ENCODE measurements around the gene LMO7. TPM values are rescaled to one million over a fixed set of nuclear protein-coding genes. Genes with fewer than 3 reads are reported as not detected.
A peak's percentile ranks its signal among the peaks of the same experiment; 100 is the strongest.

Gene LMO7
- total and polyA plus RNA-seq, 4 donors, result 17.5 to 69.6 (median 38.2) TPM

DNA sequence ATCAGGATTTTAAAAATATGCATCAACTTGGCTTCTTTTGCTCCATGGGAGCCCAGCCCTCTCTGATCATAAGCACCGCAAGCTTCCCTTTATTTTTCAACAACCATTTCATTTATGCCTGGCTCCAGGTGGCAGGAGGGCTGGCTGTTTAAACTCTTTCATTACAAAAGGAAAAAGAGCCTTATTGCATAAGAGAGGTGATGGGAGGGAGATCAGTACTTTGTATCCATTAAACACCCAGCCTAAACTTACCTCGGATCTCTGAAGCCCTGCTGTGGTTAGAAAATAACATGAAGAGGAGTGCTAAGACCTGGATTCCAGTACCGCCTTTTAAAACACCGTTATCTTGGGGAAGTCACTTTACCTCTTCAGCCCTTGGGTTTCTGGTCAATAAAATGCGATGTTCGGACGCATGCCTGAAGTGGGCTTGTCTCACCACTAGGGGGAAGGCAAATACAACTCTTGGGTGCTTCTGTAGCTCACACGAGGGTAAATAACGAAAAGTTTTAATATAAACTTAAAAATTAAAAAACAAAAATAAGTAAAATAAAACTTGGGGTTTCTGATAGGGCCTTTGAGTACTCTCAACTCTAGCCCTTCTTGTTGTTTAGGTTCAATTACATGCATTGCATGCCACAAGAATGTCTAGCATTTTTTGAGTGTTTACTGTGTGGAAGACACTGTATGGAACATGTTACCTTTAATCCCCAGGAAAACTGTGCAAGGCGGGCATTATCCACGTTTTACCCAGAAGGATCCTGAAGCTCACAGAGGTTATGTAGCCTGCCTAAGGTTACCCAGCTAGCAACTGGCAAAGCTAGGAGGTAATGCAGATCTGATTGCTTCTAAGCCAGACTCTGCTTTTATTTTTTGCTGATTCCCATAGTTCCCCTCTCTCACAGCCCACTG, 240.3 kb downstream of the LMO7 start:
- 9% methylated on average over 11 of the region's 11 CpGs for WGBS
- H3K4me1 ChIP-seq (ENCODE audit: control insufficient read depth in 4 of 4, insufficient read depth in 4 of 4, low read length in 3 of 4), result peaks cover 0 to 4% (median 2%) of the 10 kb centered on the region in 4 donors
- no peak overlapping the region for H3K4me3 ChIP-seq (ENCODE audit: low read depth in 1 of 3, low read length in 3 of 3)
- no peak overlapping the region for H3K9ac ChIP-seq (ENCODE audit: low read depth in 1 of 2, low read length in 2 of 2)
- no peaks in the 10 kb centered on the region for H3K9me3 ChIP-seq (ENCODE audit: control insufficient read depth in 4 of 4, low read length in 3 of 4)
- DNase-seq (ENCODE audit: low spot score), result peak; percentile 48
- H3K27me3 ChIP-seq (ENCODE audit: control insufficient read depth in 4 of 4, insufficient read depth in 4 of 4, low read length in 3 of 4), result no peaks in the 10 kb centered on the region
- no peak overlapping the region for H3K27ac ChIP-seq (ENCODE audit: low read depth in 1 of 2, low read length in 2 of 2)
- no peaks in the 10 kb centered on the region for H3K36me3 ChIP-seq (ENCODE audit: control insufficient read depth in 4 of 4, insufficient read depth in 3 of 4, low read depth in 1 of 4, low read length in 3 of 4)
- TF ChIP-seq, protein P1, sequence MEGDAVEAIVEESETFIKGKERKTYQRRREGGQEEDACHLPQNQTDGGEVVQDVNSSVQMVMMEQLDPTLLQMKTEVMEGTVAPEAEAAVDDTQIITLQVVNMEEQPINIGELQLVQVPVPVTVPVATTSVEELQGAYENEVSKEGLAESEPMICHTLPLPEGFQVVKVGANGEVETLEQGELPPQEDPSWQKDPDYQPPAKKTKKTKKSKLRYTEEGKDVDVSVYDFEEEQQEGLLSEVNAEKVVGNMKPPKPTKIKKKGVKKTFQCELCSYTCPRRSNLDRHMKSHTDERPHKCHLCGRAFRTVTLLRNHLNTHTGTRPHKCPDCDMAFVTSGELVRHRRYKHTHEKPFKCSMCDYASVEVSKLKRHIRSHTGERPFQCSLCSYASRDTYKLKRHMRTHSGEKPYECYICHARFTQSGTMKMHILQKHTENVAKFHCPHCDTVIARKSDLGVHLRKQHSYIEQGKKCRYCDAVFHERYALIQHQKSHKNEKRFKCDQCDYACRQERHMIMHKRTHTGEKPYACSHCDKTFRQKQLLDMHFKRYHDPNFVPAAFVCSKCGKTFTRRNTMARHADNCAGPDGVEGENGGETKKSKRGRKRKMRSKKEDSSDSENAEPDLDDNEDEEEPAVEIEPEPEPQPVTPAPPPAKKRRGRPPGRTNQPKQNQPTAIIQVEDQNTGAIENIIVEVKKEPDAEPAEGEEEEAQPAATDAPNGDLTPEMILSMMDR (IDR thresholded peaks at IDR 0.05; ENCODE audit: low read depth, low read length, missing input control), result peak; percentile 91
- no peak for TF ChIP-seq JUND (IDR thresholded peaks at IDR 0.05)
- TF ChIP-seq RAD21 (IDR thresholded peaks at IDR 0.05), result peak; percentile 90 to 91

DNA sequence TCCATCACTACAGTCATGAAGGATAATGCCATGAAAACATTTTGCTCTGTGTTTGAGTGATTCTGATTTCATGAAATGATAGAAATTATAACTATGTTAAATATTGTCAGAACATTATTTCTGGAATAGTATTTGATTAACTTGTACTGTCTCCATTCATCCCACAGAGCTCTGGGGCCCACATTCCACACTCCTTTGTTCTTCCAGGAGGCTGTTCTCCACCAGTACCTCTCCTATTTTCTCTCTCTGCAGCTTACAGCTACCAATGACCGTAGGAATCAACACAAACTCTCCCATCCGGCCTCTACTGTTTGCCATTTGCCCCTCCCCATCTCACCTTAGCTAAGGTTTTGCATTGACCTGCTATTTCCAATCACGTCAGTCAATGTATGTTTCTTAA, 240.9 kb downstream of the LMO7 start:
- no peak overlapping the region for H3K27ac ChIP-seq (ENCODE audit: low read depth in 1 of 2, low read length in 2 of 2)

More for the DNA sequence above, 240.9 kb downstream of the LMO7 start:
- no peak overlapping the region for H3K9ac ChIP-seq (ENCODE audit: low read depth in 1 of 2, low read length in 2 of 2)
- DNase-seq (ENCODE audit: low spot score), result no peak
- WGBS, result 89% methylated on average over 3 of the region's 3 CpGs
- peaks cover 0 to 6% (median 2%) of the 10 kb centered on the region in 4 donors for H3K4me1 ChIP-seq (ENCODE audit: control insufficient read depth in 4 of 4, insufficient read depth in 4 of 4, low read length in 3 of 4)
- no peaks in the 10 kb centered on the region for H3K9me3 ChIP-seq (ENCODE audit: control insufficient read depth in 4 of 4, low read length in 3 of 4)
- H3K36me3 ChIP-seq (ENCODE audit: control insufficient read depth in 4 of 4, insufficient read depth in 3 of 4, low read depth in 1 of 4, low read length in 3 of 4), result no peaks in the 10 kb centered on the region
- TF ChIP-seq TAF1 (conservative IDR thresholded peaks at IDR 0.05) (no peak), NR2F2 (IDR thresholded peaks at IDR 0.05) (no peak), FOXA1 (IDR thresholded peaks at IDR 0.05) (no peak), HNF4A (conservative IDR thresholded peaks at IDR 0.05) (no peak), EGR1 (IDR thresholded peaks at IDR 0.05; ENCODE audit: low read depth in 2 of 2) (no peak), SP1 (IDR thresholded peaks at IDR 0.05) (no peak), RXRA (IDR thresholded peaks at IDR 0.05) (no peak), RAD21 (IDR thresholded peaks at IDR 0.05) (no peak), FOXA2 (IDR thresholded peaks at IDR 0.05) (no peak), HNF4G (IDR thresholded peaks at IDR 0.05) (no peak)
- TF ChIP-seq, protein P2, sequence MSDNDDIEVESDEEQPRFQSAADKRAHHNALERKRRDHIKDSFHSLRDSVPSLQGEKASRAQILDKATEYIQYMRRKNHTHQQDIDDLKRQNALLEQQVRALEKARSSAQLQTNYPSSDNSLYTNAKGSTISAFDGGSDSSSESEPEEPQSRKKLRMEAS (IDR thresholded peaks at IDR 0.05), result no peak
- TF ChIP-seq, protein P3, sequence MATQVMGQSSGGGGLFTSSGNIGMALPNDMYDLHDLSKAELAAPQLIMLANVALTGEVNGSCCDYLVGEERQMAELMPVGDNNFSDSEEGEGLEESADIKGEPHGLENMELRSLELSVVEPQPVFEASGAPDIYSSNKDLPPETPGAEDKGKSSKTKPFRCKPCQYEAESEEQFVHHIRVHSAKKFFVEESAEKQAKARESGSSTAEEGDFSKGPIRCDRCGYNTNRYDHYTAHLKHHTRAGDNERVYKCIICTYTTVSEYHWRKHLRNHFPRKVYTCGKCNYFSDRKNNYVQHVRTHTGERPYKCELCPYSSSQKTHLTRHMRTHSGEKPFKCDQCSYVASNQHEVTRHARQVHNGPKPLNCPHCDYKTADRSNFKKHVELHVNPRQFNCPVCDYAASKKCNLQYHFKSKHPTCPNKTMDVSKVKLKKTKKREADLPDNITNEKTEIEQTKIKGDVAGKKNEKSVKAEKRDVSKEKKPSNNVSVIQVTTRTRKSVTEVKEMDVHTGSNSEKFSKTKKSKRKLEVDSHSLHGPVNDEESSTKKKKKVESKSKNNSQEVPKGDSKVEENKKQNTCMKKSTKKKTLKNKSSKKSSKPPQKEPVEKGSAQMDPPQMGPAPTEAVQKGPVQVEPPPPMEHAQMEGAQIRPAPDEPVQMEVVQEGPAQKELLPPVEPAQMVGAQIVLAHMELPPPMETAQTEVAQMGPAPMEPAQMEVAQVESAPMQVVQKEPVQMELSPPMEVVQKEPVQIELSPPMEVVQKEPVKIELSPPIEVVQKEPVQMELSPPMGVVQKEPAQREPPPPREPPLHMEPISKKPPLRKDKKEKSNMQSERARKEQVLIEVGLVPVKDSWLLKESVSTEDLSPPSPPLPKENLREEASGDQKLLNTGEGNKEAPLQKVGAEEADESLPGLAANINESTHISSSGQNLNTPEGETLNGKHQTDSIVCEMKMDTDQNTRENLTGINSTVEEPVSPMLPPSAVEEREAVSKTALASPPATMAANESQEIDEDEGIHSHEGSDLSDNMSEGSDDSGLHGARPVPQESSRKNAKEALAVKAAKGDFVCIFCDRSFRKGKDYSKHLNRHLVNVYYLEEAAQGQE (IDR thresholded peaks at IDR 0.05), result no peak
- H3K4me3 ChIP-seq (ENCODE audit: low read depth in 1 of 3, low read length in 3 of 3), result no peak overlapping the region
- H3K27me3 ChIP-seq (ENCODE audit: control insufficient read depth in 4 of 4, insufficient read depth in 4 of 4, low read length in 3 of 4), result no peaks in the 10 kb centered on the region
